Activated CD4-positive, alpha-beta memory T cell treated with anti-CD3 and anti-CD28 coated beads, Interleukin-2, amount 10 ng/mL, durations not matched to agents 7 days and 5 days (primary cell): ENCODE measurements around the gene PGGHG. TPM values are rescaled to one million over a fixed set of nuclear protein-coding genes. Genes with fewer than 3 reads are reported as not detected.

Experiments
- CTCF ChIA-PET: fragments of 350-600 bp; sonication (Branson Sonifier 250); formaldehyde crosslinking; loops from one replicate; lab custom pipeline; 2021; ENCODE audit warnings: antibody characterized with exemption, inconsistent platforms; lab: Charles Lee
- POLR2A ChIA-PET: fragments of 350-600 bp; sonication (Branson Sonifier 250); formaldehyde crosslinking; loops from one replicate; lab custom pipeline; 2021; ENCODE audit warnings: antibody characterized with exemption; lab: Charles Lee
- DNase-seq: peaks from one replicate; pipeline ENCODE4 v3.0.0-alpha.2; 2020
- H3K27ac Mint-ChIP-seq: one replicate; pipeline ENCODE4 v1.8.0; 2021; ENCODE audit warnings: mild to moderate bottlenecking, mixed read lengths
- H3K27me3 Mint-ChIP-seq: one replicate; pipeline ENCODE4 v1.8.0; 2021; ENCODE audit warnings: mixed read lengths
- H3K36me3 Mint-ChIP-seq: one replicate; pipeline ENCODE4 v1.8.0; 2021; ENCODE audit warnings: low read depth, mixed read lengths
- H3K4me1 Mint-ChIP-seq: one replicate; pipeline ENCODE4 v1.8.0; 2021; ENCODE audit warnings: mixed read lengths
- H3K4me3 Mint-ChIP-seq: one replicate; pipeline ENCODE4 v1.8.0; 2021; ENCODE audit warnings: mild to moderate bottlenecking, mixed read lengths
- H3K9me3 Mint-ChIP-seq: one replicate; pipeline ENCODE4 v1.8.0; 2021; ENCODE audit warnings: mixed read lengths
- total RNA-seq, 2 experiments: library from RNA; stranded (reverse); gene quantifications; one replicate each; pipeline ENCODE4 v1.2.3, GENCODE V29; 2021

The PGGHG gene
- total RNA-seq, 2 experiments from 2014 or later = 113 to 117 TPM

DNA sequence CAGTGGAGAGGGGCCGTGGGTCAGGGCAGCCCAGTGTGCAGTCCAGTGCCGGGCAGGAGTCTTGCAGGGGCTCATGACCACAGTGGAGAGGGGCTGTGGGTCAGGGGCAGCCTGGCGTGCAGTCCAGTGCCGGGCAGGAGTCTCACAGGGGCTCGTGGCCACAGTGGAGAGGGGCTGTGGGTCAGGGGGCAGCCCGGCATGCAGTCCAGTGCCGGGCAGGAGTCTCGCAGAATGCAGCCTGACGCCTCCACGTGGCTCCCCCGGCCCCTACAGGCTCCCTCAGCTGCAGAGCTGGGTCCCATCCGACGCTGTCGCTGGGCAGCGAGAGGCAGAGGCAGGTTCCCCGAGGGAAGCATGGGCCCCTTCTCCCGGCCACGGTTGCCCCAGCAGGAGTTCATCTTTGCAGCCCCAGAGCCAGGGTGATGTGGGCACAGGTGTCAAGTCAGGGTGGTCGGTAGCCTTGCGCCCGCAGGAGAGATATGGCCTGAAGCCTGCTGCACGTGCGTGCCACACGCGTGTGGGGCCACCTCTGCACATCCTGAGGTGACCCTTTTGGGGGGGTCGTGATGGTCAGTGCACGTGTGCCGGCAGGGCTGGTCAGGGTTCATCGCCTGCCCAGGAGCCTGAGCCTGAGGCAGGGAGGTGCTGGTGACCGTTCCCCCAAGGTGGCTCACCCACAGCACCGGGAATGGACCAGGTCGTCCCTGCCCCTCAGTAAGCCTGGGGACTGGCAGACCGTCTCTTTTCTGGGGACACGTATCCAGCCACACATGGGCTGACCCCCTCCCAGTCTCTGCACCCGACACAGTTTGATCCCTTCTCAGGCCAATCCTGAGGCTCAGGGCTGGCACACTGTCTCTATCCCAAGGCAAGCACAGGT is 7.5 kb downstream of the PGGHG start:
- H3K4me3 Mint-ChIP-seq = no peak overlapping the region
- CTCF ChIA-PET = no interaction called here

DNA sequence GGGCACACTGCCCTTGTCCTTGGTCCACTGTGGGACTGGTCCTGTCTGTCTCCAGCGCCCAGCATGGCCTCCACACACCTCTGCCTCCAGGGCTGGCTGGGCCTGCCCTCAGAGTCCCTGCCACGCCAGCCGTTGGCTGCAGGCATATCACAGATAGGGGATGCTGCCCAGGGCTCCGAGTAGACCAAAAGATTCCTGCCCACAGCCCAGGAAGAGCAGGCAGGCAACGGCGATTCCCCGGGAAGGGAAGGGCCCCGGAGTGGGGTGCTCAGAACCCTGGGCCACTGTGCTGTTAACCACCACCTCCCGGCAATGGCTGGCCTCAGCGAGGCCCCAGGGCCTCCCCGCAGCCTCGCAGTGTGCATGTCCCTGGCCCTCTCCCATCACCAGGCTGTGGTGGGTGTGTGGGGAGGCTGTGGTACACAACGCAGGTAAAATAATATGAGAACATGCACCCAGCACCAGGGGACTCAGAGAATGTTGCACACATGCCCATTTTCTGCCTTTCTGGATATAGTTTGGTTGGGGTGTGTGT is 8.2 kb downstream of the PGGHG start:
- H3K9me3 Mint-ChIP-seq = no peaks in the 10 kb centered on the region
- POLR2A ChIA-PET = no interaction called here
- H3K27me3 Mint-ChIP-seq = peaks cover 17% of the 10 kb centered on the region
- no peaks in the 10 kb centered on the region for H3K36me3 Mint-ChIP-seq
- CTCF ChIA-PET = interaction anchor here (0.5 to 1.0 kb wide), 2 partner anchors 46 to 66 kb away, joined by 3 read pairs; no protein-coding TSS in a partner anchor
- H3K4me3 Mint-ChIP-seq = peak overlapping the region; percentile 27
- H3K4me1 Mint-ChIP-seq = peaks cover 21% of the 10 kb centered on the region
- H3K27ac Mint-ChIP-seq = peak overlapping the region; percentile 54
- DNase-seq = no peak

More for the DNA sequence above, 7.5 kb downstream of the PGGHG start:
- POLR2A ChIA-PET = no interaction called here
- no peak overlapping the region for H3K27ac Mint-ChIP-seq
- peaks cover 23% of the 10 kb centered on the region for H3K4me1 Mint-ChIP-seq
- H3K27me3 Mint-ChIP-seq = peaks cover 17% of the 10 kb centered on the region
- no peaks in the 10 kb centered on the region for H3K9me3 Mint-ChIP-seq
- no peak for DNase-seq
- H3K36me3 Mint-ChIP-seq = peaks cover 2% of the 10 kb centered on the region

DNA sequence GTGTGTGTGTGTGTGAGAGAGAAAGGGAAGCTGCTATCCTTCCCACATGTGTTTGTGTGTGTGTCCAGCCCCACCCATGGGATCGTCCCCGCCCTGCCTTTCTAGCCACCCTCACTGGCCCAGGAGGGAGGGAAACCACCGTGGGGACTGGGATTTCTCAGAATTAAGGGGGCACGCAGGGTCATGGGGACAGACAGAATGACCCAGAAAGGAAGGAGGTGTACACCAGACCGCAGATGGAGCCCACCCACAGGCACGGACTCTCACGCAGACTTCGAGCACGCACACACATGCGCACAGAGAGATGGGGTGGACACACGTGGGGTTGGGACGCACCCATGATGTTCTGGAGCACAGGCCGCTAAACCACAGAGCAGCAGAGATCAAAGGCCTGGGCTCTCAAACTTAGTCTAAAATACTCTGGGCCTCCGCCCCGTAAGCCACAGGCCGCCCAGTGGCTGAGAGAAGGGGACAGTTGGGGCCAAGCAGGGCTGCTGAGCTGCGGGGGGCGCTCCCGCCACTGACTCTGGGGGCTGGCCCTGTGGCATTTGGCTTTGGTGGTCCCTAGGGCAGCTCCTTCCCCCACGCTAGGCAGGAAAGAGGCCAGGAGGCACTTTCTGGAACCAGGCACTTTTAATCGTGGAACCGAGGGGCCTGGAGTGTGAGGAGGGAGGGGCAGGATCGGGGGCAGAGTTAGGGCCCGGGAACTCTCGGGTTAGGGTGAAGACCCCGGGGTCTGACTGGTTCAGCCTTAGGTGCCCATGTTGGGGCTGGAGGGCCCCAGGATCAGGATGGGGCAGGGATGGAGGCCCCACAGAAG is 8.9 kb downstream of the PGGHG start:
- CTCF ChIA-PET = interaction anchor here (0.5 to 1.0 kb wide), 2 partner anchors 47 to 66 kb away, joined by 3 read pairs; no protein-coding TSS in a partner anchor
- POLR2A ChIA-PET = no interaction called here
- peak overlapping the region; percentile 27 for H3K4me3 Mint-ChIP-seq
- peaks cover 23% of the 10 kb centered on the region for H3K4me1 Mint-ChIP-seq
- DNase-seq = peak; percentile 54
- no peaks in the 10 kb centered on the region for H3K36me3 Mint-ChIP-seq
- H3K9me3 Mint-ChIP-seq = no peaks in the 10 kb centered on the region
- H3K27ac Mint-ChIP-seq = peak overlapping the region; percentile 54
- peaks cover 18% of the 10 kb centered on the region for H3K27me3 Mint-ChIP-seq

DNA sequence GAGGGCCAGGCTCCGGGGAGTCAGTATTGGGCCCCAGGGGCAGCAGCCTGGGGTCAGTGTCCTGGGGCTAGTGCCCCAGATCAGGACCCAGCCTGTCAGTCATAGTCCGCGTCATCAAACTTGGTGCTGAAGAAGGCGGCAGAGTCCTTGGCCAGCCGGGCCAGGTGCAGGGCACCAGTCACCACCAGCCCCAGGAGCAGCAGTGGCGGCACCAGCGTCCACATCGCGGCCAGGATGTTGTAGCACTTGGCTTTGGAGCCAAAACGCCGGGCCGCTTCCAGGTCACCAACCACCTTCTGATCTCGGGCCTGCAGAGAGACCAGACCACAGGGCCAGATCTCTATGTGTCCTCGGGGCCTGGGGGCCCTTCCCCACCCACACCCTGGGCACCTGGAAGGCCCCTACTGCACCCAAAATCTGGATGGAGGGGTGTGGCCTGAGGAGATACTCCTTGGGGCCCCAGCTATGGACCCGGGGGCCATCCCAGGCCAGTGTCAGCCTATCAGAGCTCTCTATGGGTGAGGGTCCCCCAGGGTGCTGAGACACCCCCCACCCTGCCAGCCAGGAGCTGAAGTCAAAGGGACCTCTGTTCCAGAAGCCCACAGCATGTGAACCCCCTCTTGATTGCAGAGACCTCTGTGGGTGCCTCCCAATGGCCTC is 9.6 kb downstream of the PGGHG start:
- ChIA-PET POLR2A (interaction anchor here (0.7 to 1.3 kb wide), 5 partner anchors 9 to 91 kb away, joined by 3 to 6 read pairs (median 4); partner anchors contain the start of genes BET1L, IFITM2 and RIC8A), CTCF (no interaction called here)
- H3K27me3 Mint-ChIP-seq = peaks cover 20% of the 10 kb centered on the region
- DNase-seq = no peak
- H3K4me1 Mint-ChIP-seq = peaks cover 25% of the 10 kb centered on the region
- H3K9me3 Mint-ChIP-seq = no peaks in the 10 kb centered on the region
- H3K36me3 Mint-ChIP-seq = no peaks in the 10 kb centered on the region
- H3K4me3 Mint-ChIP-seq = no peak overlapping the region
- no peak overlapping the region for H3K27ac Mint-ChIP-seq

DNA sequence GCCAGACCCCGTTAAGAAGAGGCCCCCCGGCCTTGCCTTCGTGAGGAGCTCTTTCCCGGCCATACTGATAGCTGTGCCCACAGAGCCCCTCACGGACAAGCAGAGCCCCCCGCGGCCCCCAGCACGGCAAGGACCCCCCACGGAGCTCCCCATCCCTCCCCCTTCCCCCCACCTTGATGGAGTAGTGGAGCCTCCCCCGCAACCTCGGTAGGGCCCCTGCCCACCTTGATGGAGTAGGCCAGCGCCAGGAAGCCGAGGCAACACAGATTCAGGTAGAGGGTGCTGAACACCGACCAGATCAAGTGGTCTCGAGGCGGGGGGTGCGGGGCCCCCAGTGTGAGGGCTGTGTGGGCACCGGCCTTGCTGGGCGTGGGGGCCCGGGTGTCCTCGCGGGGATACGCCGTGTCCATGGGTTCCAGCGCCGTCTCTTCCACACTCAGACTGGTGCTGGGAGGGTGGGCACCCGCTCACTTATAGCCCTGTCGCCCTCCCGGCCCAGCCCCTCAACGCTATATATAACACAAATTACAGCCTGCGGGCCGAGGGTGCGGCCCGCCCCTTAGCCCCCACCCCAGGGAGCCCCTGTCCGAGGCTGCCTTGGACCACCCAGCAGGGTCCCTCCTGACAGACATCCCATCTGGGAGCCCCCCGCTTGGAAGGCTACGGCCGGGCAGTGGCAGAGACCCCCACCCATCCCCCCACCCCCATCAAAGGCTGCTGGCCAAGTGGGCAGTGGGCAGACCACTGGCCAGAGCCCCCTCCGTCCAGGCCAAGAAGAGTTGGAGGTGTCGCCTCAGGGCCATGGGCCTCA is 10.4 kb downstream of the PGGHG start, which contains the start of gene IFITM5:
Gene IFITM5, minus strand, starts transcription at position 446 of the 811 bp plus-strand sequence. Its CDS starts 36 bp downstream, at position 410.
- Mint-ChIP-seq H3K4me1 (peaks cover 25% of the 10 kb centered on the region), H3K27me3 (peaks cover 20% of the 10 kb centered on the region), H3K36me3 (no peaks in the 10 kb centered on the region), H3K4me3 (no peak within 1 kb of the TSS), H3K27ac (no peak within 1 kb of the TSS), H3K9me3 (no peaks in the 10 kb centered on the region)
- no peak for DNase-seq
- ChIA-PET CTCF (no interaction called here), POLR2A (interaction anchor here (0.7 to 1.3 kb wide), 7 partner anchors 8 to 92 kb away, joined by 3 to 6 read pairs (median 4); partner anchors contain the start of genes BET1L, IFITM2 and RIC8A)

DNA sequence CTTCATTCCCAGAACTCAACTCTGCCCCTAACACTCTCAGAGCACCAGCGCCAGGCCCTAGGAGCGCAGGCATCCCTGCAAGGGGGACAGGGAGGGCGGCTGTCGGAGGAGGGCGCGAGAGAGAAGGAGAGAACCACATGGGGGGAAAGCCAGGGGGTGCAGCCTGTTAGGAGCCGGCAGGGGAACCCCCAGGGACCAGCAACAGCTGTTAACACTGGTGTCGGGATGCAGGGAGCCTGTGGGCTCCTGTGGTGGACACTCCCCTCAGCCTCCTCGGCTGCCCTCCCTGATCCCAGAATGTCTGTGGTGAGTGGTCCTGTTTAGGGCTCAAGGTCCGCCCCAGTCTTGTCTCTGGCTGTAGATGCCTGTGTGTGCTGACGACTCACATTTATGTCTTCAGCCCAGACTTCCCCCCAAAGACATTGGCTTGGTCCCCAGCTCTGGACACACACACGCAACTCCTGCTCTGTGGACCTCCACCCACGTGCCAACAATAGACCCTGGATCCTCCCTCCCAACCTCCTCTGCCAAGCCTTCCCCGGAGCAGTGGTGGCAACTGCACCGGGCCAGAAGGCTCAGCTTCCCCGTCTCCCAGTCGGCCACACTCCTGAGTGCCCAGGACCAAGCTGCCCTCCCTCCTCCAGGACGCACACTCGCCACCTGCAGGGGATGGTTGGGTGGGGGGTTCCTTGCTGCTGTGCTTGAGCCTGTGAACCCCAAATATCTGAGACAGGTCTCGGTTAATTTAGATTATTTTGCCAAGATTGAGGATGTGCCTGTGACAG is 11.2 kb downstream of the PGGHG start:
- Mint-ChIP-seq H3K27me3 (peaks cover 20% of the 10 kb centered on the region), H3K27ac (no peak overlapping the region), H3K9me3 (no peaks in the 10 kb centered on the region), H3K4me1 (peaks cover 27% of the 10 kb centered on the region), H3K4me3 (no peak overlapping the region), H3K36me3 (no peaks in the 10 kb centered on the region)
- no peak for DNase-seq
- POLR2A ChIA-PET = interaction anchor here (0.8 to 2.6 kb wide), 5 partner anchors 13 to 207 kb away, joined by 3 to 8 read pairs (median 3); partner anchors contain the start of genes BET1L, RIC8A and RNH1
- CTCF ChIA-PET = no interaction called here

DNA sequence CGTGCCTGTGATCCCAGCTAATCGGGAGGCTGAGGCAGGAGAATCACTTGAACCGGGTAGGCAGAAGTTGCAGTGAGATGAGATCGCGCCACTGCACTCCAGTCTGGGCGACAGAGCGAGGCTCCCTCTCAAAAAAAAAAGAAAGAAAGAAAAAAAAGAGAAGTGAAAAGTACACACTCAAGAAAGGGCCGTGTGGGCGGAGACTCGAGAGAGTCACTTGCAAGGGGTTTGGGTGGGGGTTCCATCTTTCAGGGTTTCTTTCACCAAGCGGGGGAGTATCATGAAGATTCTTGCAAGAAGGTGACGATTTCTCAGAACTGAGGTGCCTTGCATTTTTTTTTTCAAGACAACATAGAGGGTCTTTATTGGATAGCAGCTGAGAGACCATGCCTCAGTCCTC is 14.4 kb downstream of the PGGHG start:
- H3K4me3 Mint-ChIP-seq = no peak overlapping the region
- DNase-seq = no peak
- peaks cover 33% of the 10 kb centered on the region for H3K4me1 Mint-ChIP-seq
- H3K27ac Mint-ChIP-seq = no peak overlapping the region
- ChIA-PET CTCF (no interaction called here), POLR2A (interaction anchor here (1.4 kb wide), 1 partner anchor 12 kb away, joined by 4 read pairs; no protein-coding TSS in a partner anchor)
- peaks cover 5% of the 10 kb centered on the region for H3K36me3 Mint-ChIP-seq
- H3K27me3 Mint-ChIP-seq = peaks cover 15% of the 10 kb centered on the region
- no peaks in the 10 kb centered on the region for H3K9me3 Mint-ChIP-seq

DNA sequence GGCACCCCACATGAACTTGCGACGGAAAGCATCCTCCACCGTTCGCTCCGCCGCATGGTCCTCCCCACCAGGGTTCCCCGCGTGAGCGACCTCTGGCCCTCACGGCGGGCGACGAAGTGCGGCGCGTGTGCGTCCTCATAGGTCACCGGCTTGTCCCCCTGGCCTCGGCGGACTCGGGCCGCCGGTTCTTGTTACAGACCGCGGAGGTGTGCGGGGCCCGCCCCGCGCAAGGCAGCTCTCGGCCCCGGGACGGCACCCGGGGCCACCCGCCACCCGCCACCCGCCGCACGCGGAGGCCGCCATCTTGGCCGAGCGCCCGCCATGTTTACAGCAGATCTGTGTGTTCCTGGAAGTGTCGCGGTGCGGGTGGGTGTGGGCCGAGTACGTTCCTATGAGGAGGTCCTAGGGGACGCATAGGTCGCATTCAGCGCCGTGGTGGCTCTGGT is 15.2 kb downstream of the PGGHG start:
- peaks cover 12% of the 10 kb centered on the region for H3K36me3 Mint-ChIP-seq
- CTCF ChIA-PET = interaction anchor here (0.9 to 3.3 kb wide), 7 partner anchors 13 to 97 kb away, joined by 4 to 32 read pairs (median 14); partner anchors contain the start of genes BET1L and RIC8A
- H3K27me3 Mint-ChIP-seq = peaks cover 15% of the 10 kb centered on the region
- peaks cover 31% of the 10 kb centered on the region for H3K4me1 Mint-ChIP-seq
- H3K27ac Mint-ChIP-seq = no peak overlapping the region
- DNase-seq = no peak
- no peaks in the 10 kb centered on the region for H3K9me3 Mint-ChIP-seq
- POLR2A ChIA-PET = interaction anchor here (1.0 to 2.4 kb wide), 4 partner anchors 11 to 103 kb away, joined by 3 to 7 read pairs (median 4); no protein-coding TSS in a partner anchor
- no peak overlapping the region for H3K4me3 Mint-ChIP-seq

DNA sequence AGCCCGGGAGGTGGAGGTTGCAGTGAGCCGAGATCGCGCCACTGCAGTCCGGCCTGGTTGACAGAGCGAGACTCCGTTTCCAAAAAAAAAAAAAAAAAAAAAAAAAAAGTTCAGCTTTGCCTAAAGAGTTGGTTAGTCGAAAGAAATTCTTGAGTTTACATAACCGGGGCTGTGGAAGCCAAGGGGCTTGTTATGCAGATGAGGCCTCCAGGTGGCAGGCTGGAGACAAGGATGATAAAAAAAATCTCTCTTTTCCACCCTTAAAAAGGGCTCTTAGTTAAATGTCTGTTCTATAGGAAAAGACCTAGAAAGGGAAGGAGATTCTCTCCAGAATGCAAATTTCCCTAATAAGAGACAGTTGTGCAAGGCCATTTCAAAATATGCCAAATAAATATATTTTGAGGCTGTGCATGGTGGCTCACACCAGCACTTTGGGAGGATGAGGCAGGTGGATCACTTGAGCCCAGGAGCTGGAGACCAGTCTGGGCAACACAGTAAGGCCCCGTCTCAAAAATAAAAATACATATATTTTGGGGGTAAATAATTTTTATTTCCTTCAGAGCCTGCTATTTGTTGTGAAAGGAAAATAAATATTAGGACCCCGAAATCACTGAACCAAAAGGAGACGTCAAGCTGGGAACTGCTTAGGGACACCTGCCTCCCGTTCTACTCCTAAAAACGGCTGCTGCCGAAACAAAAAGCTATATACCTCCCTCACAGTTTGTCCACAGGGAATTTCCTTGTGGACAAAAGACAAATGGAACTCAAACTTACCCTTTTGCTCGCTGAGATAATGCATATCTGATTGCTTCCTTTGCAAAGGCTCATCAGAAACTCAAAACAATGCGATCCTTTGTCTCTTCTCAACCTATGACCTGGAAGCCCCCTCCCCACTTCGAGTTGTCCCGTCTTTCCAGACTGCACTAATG is 16.3 kb downstream of the PGGHG start:
- peaks cover 22% of the 10 kb centered on the region for H3K36me3 Mint-ChIP-seq
- H3K27ac Mint-ChIP-seq = no peak overlapping the region
- no peaks in the 10 kb centered on the region for H3K9me3 Mint-ChIP-seq
- peaks cover 11% of the 10 kb centered on the region for H3K27me3 Mint-ChIP-seq
- POLR2A ChIA-PET = interaction anchor here (1.0 to 2.4 kb wide), 9 partner anchors 10 to 102 kb away, joined by 3 to 11 read pairs (median 7); partner anchors contain the start of gene SIRT3
- peaks cover 33% of the 10 kb centered on the region for H3K4me1 Mint-ChIP-seq
- no peak overlapping the region for H3K4me3 Mint-ChIP-seq
- DNase-seq = peak; percentile 73
- CTCF ChIA-PET = interaction anchor here (0.7 to 3.3 kb wide), 16 partner anchors 11 to 143 kb away, joined by 3 to 32 read pairs (median 4); partner anchors contain the start of genes BET1L, PSMD13, RIC8A and SIGIRR

DNA sequence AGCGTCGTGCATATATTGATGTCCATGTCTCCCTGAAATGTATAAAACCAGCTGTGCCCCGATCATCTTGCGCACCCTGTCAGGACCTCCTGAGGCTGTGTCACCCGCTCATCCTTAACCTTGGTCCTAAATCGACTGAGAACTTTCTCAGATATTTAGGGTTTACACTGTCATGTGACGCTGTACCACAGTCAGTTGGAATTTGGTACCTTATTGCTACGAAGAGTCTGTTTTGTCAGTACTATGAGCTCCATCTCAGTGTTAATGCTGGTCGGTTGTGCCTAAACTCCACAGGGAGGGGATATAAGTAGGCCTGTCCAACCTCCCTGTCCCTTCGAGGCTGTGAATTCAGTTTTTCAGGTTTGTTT is 16.9 kb downstream of the PGGHG start:
- DNase-seq = no peak
- POLR2A ChIA-PET = interaction anchor here (1.2 to 2.4 kb wide), 8 partner anchors 10 to 70 kb away, joined by 3 to 11 read pairs (median 8); partner anchors contain the start of gene SIRT3
- peaks cover 6% of the 10 kb centered on the region for H3K27me3 Mint-ChIP-seq
- no peaks in the 10 kb centered on the region for H3K9me3 Mint-ChIP-seq
- H3K4me3 Mint-ChIP-seq = no peak overlapping the region
- CTCF ChIA-PET = interaction anchor here (0.6 to 3.3 kb wide), 13 partner anchors 11 to 142 kb away, joined by 3 to 32 read pairs (median 5); partner anchors contain the start of genes BET1L, RIC8A and SIGIRR
- H3K4me1 Mint-ChIP-seq = peaks cover 33% of the 10 kb centered on the region
- peak overlapping the region; percentile 18 for H3K27ac Mint-ChIP-seq
- H3K36me3 Mint-ChIP-seq = peaks cover 22% of the 10 kb centered on the region
